HepG2 (cell line): ENCODE data around the gene YWHAB.

Experiments used
- BRD4 ChIP-seq: sonication (generic); formaldehyde crosslinking; IDR thresholded peaks from 2 replicates; pipeline ENCODE4 v1.4.0; 2020; ENCODE audit warnings: missing genetic modification reagents
- HNF4A ChIP-seq: sonication (generic); formaldehyde crosslinking; IDR thresholded peaks from 2 replicates; pipeline ENCODE4 v1.4.0; 2020; ENCODE audit warnings: missing genetic modification reagents
- JUND ChIP-seq: sonication (generic); formaldehyde crosslinking; IDR thresholded peaks from 2 replicates; pipeline ENCODE4 v1.8.0; 2022; ENCODE audit warnings: mild to moderate bottlenecking, missing genetic modification reagents
- MAFK ChIP-seq, 2 experiments: IDR thresholded peaks in 1 of 2; conservative IDR thresholded peaks in 1 of 2; 2 replicates each; pipeline ENCODE4 v1.6.1; 2011; ENCODE audit warnings: improper control_type of control experiment in 2 of 2, low read length in 2 of 2
- PAWR ChIP-seq: sonication (generic); formaldehyde crosslinking; IDR thresholded peaks from 2 replicates; pipeline ENCODE4 v1.4.0; 2020; ENCODE audit warnings: missing genetic modification reagents, mild to moderate bottlenecking, borderline replicate concordance
- ZFAT ChIP-seq: sonication (generic); formaldehyde crosslinking; conservative IDR thresholded peaks from 2 replicates; pipeline ENCODE4 v1.8.1; 2023; ENCODE audit warnings: missing genetic modification reagents, inconsistent platforms
- ZNF501 ChIP-seq: sonication (generic); formaldehyde crosslinking; IDR thresholded peaks from 2 replicates; pipeline ENCODE4 v1.5.1; 2020; ENCODE audit warnings: mild to moderate bottlenecking, moderate library complexity, missing genetic modification reagents
- ZNF83 ChIP-seq: sonication (generic); formaldehyde crosslinking; IDR thresholded peaks from 2 replicates; pipeline ENCODE4 v1.4.0; 2020; ENCODE audit warnings: missing genetic modification reagents, mild to moderate bottlenecking, borderline replicate concordance
- TF ChIP-seq, protein P1 (sequence below): sonication (generic); formaldehyde crosslinking; IDR thresholded peaks from 2 replicates; pipeline ENCODE4 v1.8.1; 2023; ENCODE audit warnings: mild to moderate bottlenecking, missing genetic modification reagents, borderline replicate concordance
- TF ChIP-seq, protein P2 (sequence below): IDR thresholded peaks from 2 replicates; pipeline ENCODE4 v1.6.1; 2012; ENCODE audit warnings: inconsistent platforms

DNA sequence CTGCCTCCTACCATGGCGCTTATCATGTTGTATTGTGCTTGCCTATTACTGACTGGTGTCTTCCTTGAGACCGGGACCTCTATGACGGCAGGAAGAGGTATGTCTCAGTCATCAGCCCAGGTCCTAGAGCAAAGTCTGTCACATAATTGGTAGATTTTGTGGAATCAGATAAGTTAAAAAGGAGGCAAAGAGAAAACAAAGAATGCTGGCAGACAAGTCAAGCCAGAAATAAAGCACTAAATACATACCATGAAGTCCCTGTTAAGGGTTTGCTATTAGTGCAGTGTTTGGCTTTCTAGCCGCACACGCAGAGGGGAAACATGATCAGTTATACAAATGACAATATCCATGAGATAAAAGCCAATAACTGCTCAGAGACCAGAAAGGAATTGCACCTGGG, 68.7 kb downstream of the YWHAB start:
- TF ChIP-seq JUND (CRISPR knock-in tag) (no peak), BRD4 (CRISPR knock-in tag) (no peak), ZNF83 (no peak), ZFAT (CRISPR knock-in tag) (no peak), ZNF501 (CRISPR knock-in tag) (no peak), PAWR (CRISPR knock-in tag) (no peak), HNF4A (no peak), MAFK (conservative IDR thresholded peaks at IDR 0.05 in 1 of 2, IDR thresholded peaks at IDR 0.05 in 1 of 2; ENCODE audit: low read length in 2 of 2) (no peak)
- TF ChIP-seq, protein P1, sequence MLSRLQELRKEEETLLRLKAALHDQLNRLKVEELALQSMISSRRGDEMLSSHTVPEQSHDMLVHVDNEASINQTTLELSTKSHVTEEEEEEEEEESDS (CRISPR knock-in tag), result no peak
- TF ChIP-seq, protein P2, sequence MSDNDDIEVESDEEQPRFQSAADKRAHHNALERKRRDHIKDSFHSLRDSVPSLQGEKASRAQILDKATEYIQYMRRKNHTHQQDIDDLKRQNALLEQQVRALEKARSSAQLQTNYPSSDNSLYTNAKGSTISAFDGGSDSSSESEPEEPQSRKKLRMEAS, result no peak
